ENCODE measurements around the gene TTLL1.

DNA sequence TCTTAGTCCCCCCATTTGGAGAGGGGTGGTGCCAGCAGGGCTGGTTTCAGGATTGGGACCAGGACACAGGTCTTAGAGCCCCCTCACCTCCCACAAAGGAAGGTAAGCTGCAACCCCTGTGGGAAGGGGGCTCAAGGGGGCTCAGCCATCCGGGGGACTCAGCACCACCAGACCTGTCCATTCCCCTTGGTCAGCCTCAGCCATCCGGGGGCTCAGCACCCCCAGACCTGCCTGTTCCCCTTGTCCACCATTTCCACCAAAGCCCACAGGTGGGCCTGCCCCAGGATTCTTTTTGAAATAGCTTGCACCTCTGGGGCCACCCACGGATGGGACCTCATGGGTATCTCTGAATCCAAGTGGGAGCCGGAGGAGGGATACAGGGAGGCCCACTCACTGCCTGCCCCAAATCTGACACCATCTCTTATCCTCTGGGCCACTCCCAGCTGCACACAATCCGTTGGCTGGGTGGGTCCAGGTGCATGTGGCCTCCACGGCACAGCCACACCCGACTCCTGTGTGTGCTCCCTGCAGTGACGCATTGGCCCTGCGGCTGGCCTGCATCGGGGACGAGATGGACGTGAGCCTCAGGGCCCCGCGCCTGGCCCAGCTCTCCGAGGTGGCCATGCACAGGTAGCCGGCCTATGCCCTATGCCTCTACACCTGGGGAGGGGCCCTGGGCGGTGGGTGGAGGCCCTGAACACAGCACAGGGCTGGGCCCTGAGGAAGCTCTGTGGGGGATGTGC lies 38.1 kb upstream of the TTLL1 start:
- TF ChIP-seq POLR2A (IDR thresholded peaks at IDR 0.05; ENCODE audit: low read depth, low read length) (no peak), BHLHE40 (IDR thresholded peaks at IDR 0.05; ENCODE audit: low read depth, low read length) (no peak), CHD1 (IDR thresholded peaks at IDR 0.05; ENCODE audit: low read depth, low read length) (no peak), RAD21 (IDR thresholded peaks at IDR 0.05; ENCODE audit: low read length) (no peak), MXI1 (IDR thresholded peaks at IDR 0.05; ENCODE audit: borderline replicate concordance, low read depth, low read length) (no peak), RFX5 (IDR thresholded peaks at IDR 0.05; ENCODE audit: low read depth, low read length) (no peak), MAFK (IDR thresholded peaks at IDR 0.05; ENCODE audit: low read depth, low read length) (no peak)
- TF ChIP-seq, protein P1, sequence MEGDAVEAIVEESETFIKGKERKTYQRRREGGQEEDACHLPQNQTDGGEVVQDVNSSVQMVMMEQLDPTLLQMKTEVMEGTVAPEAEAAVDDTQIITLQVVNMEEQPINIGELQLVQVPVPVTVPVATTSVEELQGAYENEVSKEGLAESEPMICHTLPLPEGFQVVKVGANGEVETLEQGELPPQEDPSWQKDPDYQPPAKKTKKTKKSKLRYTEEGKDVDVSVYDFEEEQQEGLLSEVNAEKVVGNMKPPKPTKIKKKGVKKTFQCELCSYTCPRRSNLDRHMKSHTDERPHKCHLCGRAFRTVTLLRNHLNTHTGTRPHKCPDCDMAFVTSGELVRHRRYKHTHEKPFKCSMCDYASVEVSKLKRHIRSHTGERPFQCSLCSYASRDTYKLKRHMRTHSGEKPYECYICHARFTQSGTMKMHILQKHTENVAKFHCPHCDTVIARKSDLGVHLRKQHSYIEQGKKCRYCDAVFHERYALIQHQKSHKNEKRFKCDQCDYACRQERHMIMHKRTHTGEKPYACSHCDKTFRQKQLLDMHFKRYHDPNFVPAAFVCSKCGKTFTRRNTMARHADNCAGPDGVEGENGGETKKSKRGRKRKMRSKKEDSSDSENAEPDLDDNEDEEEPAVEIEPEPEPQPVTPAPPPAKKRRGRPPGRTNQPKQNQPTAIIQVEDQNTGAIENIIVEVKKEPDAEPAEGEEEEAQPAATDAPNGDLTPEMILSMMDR (conservative IDR thresholded peaks at IDR 0.05; ENCODE audit: low read depth, low read length): no peak
- TF ChIP-seq, protein P2, sequence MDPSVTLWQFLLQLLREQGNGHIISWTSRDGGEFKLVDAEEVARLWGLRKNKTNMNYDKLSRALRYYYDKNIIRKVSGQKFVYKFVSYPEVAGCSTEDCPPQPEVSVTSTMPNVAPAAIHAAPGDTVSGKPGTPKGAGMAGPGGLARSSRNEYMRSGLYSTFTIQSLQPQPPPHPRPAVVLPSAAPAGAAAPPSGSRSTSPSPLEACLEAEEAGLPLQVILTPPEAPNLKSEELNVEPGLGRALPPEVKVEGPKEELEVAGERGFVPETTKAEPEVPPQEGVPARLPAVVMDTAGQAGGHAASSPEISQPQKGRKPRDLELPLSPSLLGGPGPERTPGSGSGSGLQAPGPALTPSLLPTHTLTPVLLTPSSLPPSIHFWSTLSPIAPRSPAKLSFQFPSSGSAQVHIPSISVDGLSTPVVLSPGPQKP (IDR thresholded peaks at IDR 0.05; ENCODE audit: borderline replicate concordance, low read depth, low read length): no peak
